ENCODE data around the gene POLR1A.
"Not testable (repeated sequence)": the region's sequence is repeated elsewhere in the genome, so short reads cannot be mapped to it uniquely, and the experiment has no call there.

Gene POLR1A

GRCh38 chr2:86000131-86000937 lies 105.4 kb downstream of the POLR1A start:
- no peak for DNase-seq (ENCODE audit: low read depth in 2 of 3, low spot score in 1 of 3)

GRCh38 chr2:85999061-85999831 lies 106.4 kb downstream of the POLR1A start:
- peak; percentile 15 to 31 (median 29) for DNase-seq (ENCODE audit: low read depth in 2 of 3, low spot score in 1 of 3)

- no peak for DNase-seq (ENCODE audit: low read depth in 2 of 3, low spot score in 1 of 3)
Observed at GRCh38 chr2:85998071-85998991, 107.4 kb downstream of the POLR1A start.

- no peak for DNase-seq (ENCODE audit: low read depth in 2 of 3, low spot score in 1 of 3)
Observed at GRCh38 chr2:85997017-85997970, 108.4 kb downstream of the POLR1A start.

GRCh38 chr2:85996591-85996990 lies 109.1 kb downstream of the POLR1A start:
- DNase-seq (ENCODE audit: low read depth in 2 of 3, low spot score in 1 of 3): no peak

GRCh38 chr2:85995648-85996529 lies 109.8 kb downstream of the POLR1A start:
- DNase-seq (ENCODE audit: low read depth in 2 of 3, low spot score in 1 of 3): no peak

- no peak for DNase-seq (ENCODE audit: low read depth in 2 of 3, low spot score in 1 of 3)
Observed at GRCh38 chr2:85994897-85995647, 110.6 kb downstream of the POLR1A start.

- no peak for DNase-seq (ENCODE audit: low read depth in 2 of 3, low spot score in 1 of 3)
Observed at GRCh38 chr2:85994421-85994777, 111.3 kb downstream of the POLR1A start.

- no peak for DNase-seq (ENCODE audit: low read depth in 2 of 3, low spot score in 1 of 3)
Observed at GRCh38 chr2:85992611-85993010, 113.1 kb downstream of the POLR1A start.

GRCh38 chr2:85992053-85992452 lies 113.6 kb downstream of the POLR1A start:
- not testable (repeated sequence) for DNase-seq (ENCODE audit: low read depth in 2 of 3, low spot score in 1 of 3)

GRCh38 chr2:85990084-85990483 lies 115.6 kb downstream of the POLR1A start:
- DNase-seq (ENCODE audit: low read depth in 2 of 3, low spot score in 1 of 3): no peak

- no peak for DNase-seq (ENCODE audit: low read depth in 2 of 3, low spot score in 1 of 3)
Observed at GRCh38 chr2:85989288-85989865, 116.3 kb downstream of the POLR1A start.

- DNase-seq (ENCODE audit: low read depth in 2 of 3, low spot score in 1 of 3): no peak
Observed at GRCh38 chr2:85988914-85989270, 116.8 kb downstream of the POLR1A start.

GRCh38 chr2:85988175-85988913 lies 117.3 kb downstream of the POLR1A start:
- no peak for DNase-seq (ENCODE audit: low read depth in 2 of 3, low spot score in 1 of 3)

GRCh38 chr2:85987266-85988174 lies 118.2 kb downstream of the POLR1A start:
- DNase-seq (ENCODE audit: low read depth in 2 of 3, low spot score in 1 of 3): no peak

GRCh38 chr2:85986121-85986520 lies 119.6 kb downstream of the POLR1A start:
- DNase-seq (ENCODE audit: low read depth in 2 of 3, low spot score in 1 of 3): no peak

GRCh38 chr2:85984788-85985187 lies 120.9 kb downstream of the POLR1A start:
- DNase-seq (ENCODE audit: low read depth in 2 of 3, low spot score in 1 of 3): no peak
